Gastroesophageal sphincter (tissue), 3 donors: ENCODE results near the gene TRPC4.

ENCODE experiments used
- CTCF ChIP-seq, 4 experiments: fragments of 200-600 bp in 2 of 4; fragments of 450-650 bp in 2 of 4; sonication (generic) in 1 of 4; IDR thresholded peaks; one replicate each; pipeline ENCODE4 v1.5.1; 2017 to 2019; ENCODE audit warnings: antibody characterized with exemption in 4 of 4, mild to moderate bottlenecking in 2 of 4, moderate library complexity in 2 of 4
- POLR2AphosphoS5 ChIP-seq: sonication (generic); formaldehyde crosslinking; IDR thresholded peaks from one replicate; pipeline ENCODE4 v1.6.1; 2017; ENCODE audit warnings: antibody characterized with exemption

DNA sequence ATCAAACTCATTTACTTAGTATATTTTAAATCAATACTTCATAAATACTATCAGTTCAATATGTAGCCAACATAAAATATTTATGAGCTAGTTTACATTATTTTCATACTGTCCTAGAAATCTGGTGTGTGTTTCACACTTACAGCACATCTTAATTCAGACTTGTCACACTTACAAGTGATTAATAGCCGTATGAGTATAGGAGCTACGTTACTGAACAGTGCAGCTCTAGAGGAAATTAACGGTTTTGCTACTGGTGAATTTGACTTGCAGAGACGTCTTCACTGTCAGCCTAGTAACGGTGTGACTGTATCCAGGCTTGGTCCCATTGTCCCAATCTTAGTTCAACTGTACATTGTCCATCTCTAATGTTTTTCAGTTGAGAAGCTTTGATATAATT, 237.3 kb downstream of the TRPC4 start:
- TF ChIP-seq CTCF (IDR thresholded peaks at IDR 0.05) (no peak), POLR2AphosphoS5 (no peak)
